SK-N-MC (cell line): ENCODE data around the gene SPATS1.

ENCODE experiments used
- EZH2 ChIP-seq: fragments of 200-600 bp; sonication (generic); IDR thresholded peaks from one replicate; pipeline ENCODE4 v1.6.1; 2017; ENCODE audit warnings: antibody characterized with exemption
- POLR2AphosphoS5 ChIP-seq: IDR thresholded peaks from 2 replicates; pipeline ENCODE4 v1.6.1; 2012; ENCODE audit warnings: mild to moderate bottlenecking, low read depth, low read length, borderline replicate concordance

GRCh38 chr6:44315951-44316350 lies 26.5 kb upstream of the SPATS1 start:
- TF ChIP-seq EZH2 (no peak), POLR2AphosphoS5 (no peak)
